ENCODE measurements around the gene PPP2R3C.

DNA sequence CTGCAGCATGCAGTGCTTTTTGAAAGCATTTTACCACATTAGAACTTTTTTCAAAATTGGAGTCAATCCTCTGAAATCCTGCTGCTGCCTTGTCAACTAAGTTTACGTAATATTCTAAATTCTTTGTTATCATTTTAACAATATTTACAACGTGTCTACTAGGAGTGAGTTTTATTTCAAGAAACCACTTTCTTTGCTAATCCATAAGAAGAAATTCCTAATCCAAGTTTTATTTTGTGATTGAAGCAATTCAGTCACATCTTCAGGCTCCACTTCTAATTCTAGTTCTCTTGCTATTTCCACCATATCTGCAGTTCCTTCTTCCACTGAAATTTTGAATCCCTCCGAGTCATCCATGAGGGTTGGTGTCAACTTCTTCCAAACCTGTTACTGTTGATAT, 25.9 kb upstream of the PPP2R3C start:
- TF ChIP-seq, protein P1, sequence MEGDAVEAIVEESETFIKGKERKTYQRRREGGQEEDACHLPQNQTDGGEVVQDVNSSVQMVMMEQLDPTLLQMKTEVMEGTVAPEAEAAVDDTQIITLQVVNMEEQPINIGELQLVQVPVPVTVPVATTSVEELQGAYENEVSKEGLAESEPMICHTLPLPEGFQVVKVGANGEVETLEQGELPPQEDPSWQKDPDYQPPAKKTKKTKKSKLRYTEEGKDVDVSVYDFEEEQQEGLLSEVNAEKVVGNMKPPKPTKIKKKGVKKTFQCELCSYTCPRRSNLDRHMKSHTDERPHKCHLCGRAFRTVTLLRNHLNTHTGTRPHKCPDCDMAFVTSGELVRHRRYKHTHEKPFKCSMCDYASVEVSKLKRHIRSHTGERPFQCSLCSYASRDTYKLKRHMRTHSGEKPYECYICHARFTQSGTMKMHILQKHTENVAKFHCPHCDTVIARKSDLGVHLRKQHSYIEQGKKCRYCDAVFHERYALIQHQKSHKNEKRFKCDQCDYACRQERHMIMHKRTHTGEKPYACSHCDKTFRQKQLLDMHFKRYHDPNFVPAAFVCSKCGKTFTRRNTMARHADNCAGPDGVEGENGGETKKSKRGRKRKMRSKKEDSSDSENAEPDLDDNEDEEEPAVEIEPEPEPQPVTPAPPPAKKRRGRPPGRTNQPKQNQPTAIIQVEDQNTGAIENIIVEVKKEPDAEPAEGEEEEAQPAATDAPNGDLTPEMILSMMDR (conservative IDR thresholded peaks at IDR 0.05; ENCODE audit: low read depth, low read length) = no peak
- TF ChIP-seq SMC3 (IDR thresholded peaks at IDR 0.05; ENCODE audit: low read depth, low read length) (no peak), POLR2A (IDR thresholded peaks at IDR 0.05; ENCODE audit: low read depth, low read length) (no peak), CEBPB (IDR thresholded peaks at IDR 0.05; ENCODE audit: low read depth, low read length) (no peak), MXI1 (IDR thresholded peaks at IDR 0.05; ENCODE audit: borderline replicate concordance, low read depth, low read length) (no peak), MAFK (IDR thresholded peaks at IDR 0.05; ENCODE audit: low read depth, low read length) (no peak), MAZ (IDR thresholded peaks at IDR 0.05; ENCODE audit: borderline replicate concordance, low read depth, low read length) (no peak), CHD1 (IDR thresholded peaks at IDR 0.05; ENCODE audit: low read depth, low read length) (no peak), NFE2L2 (IDR thresholded peaks at IDR 0.05; ENCODE audit: low read depth, low read length) (no peak), FOS (IDR thresholded peaks at IDR 0.05; ENCODE audit: low read depth, low read length) (no peak)
- TF ChIP-seq, protein P2, sequence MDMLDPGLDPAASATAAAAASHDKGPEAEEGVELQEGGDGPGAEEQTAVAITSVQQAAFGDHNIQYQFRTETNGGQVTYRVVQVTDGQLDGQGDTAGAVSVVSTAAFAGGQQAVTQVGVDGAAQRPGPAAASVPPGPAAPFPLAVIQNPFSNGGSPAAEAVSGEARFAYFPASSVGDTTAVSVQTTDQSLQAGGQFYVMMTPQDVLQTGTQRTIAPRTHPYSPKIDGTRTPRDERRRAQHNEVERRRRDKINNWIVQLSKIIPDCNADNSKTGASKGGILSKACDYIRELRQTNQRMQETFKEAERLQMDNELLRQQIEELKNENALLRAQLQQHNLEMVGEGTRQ (IDR thresholded peaks at IDR 0.05; ENCODE audit: low read depth, low read length) = no peak
- TF ChIP-seq, protein P3, sequence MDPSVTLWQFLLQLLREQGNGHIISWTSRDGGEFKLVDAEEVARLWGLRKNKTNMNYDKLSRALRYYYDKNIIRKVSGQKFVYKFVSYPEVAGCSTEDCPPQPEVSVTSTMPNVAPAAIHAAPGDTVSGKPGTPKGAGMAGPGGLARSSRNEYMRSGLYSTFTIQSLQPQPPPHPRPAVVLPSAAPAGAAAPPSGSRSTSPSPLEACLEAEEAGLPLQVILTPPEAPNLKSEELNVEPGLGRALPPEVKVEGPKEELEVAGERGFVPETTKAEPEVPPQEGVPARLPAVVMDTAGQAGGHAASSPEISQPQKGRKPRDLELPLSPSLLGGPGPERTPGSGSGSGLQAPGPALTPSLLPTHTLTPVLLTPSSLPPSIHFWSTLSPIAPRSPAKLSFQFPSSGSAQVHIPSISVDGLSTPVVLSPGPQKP (IDR thresholded peaks at IDR 0.05; ENCODE audit: borderline replicate concordance, low read depth, low read length) = no peak
